ENCODE data around the gene PLAC1. TPM values are rescaled to one million over a fixed set of nuclear protein-coding genes. Genes with fewer than 3 reads are reported as not detected.

PLAC1 gene
- total and polyA plus RNA-seq, 2 experiments from 2014 or later: 0.50 to 0.83 TPM

DNA sequence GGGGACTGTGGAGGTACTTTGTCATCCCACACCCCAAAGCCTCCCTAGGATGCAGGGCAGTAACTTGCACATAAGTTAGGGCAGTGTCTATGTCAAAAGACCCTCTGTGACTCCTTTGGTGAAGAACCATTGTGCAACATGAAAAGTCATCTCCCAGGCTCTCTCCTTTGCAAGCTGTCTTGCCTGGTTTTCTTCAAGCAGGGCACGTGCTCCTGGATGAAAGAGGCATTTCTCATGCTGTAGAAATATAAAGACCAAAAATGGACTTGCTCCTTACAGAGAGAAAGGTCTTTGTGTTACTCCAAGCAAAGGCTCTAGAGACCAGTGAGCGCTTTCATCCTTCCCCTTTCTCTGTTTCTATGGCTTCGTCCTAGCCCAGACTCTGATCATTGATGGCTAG, 44.9 kb downstream of the PLAC1 start (continued):
- TF ChIP-seq, protein P1, sequence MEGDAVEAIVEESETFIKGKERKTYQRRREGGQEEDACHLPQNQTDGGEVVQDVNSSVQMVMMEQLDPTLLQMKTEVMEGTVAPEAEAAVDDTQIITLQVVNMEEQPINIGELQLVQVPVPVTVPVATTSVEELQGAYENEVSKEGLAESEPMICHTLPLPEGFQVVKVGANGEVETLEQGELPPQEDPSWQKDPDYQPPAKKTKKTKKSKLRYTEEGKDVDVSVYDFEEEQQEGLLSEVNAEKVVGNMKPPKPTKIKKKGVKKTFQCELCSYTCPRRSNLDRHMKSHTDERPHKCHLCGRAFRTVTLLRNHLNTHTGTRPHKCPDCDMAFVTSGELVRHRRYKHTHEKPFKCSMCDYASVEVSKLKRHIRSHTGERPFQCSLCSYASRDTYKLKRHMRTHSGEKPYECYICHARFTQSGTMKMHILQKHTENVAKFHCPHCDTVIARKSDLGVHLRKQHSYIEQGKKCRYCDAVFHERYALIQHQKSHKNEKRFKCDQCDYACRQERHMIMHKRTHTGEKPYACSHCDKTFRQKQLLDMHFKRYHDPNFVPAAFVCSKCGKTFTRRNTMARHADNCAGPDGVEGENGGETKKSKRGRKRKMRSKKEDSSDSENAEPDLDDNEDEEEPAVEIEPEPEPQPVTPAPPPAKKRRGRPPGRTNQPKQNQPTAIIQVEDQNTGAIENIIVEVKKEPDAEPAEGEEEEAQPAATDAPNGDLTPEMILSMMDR (conservative IDR thresholded peaks at IDR 0.05; ENCODE audit: low read depth in 2 of 2): no peak
- no peak for TF ChIP-seq EZH2phosphoT487 (IDR thresholded peaks at IDR 0.05; ENCODE audit: unreplicated experiment)

DNA sequence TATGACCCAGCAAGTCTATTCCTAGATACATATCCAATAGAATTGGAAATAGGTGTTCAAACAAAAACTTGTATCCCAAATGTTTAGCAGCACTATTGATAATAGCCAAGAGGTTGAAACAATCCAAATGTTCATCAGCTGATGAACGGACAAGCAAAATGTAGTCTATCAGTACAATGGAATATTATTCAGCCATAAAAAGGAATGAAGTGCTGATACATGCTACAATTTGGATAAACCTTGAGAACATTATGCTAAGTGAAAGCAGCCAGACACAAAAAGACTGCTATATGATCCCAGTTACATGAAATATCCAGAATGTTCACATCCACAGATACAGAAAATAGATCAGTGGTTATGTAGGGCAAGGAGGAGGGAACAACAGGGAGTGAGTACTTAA, 50.1 kb downstream of the PLAC1 start:
- no peak for ATAC-seq
- no peak overlapping the region for H2AFZ ChIP-seq
- H3K9me3 Mint-ChIP-seq: no peaks in the 10 kb centered on the region

GRCh38 chrX:134607523-134607922, 50.7 kb downstream of the PLAC1 start:
- Histone ChIP-seq H3K79me2 (replicated peaks; ENCODE audit: insufficient read depth) (no peaks in the 10 kb centered on the region), H3K27me3 (ENCODE audit: insufficient read depth) (no peaks in the 10 kb centered on the region), H3K36me3 (ENCODE audit: insufficient read depth) (no peaks in the 10 kb centered on the region), H3K4me2 (no peak overlapping the region), H2AFZ (no peak overlapping the region), H3K27ac (ENCODE audit: low read depth) (no peak overlapping the region), H3K4me3 (no peak overlapping the region), H4K20me1 (replicated peaks; ENCODE audit: insufficient read depth) (no peaks in the 10 kb centered on the region), H3K4me1 (ENCODE audit: insufficient read depth) (no peaks in the 10 kb centered on the region; the same call in 1 of the 2 replicates), H3F3A (replicated peaks; ENCODE audit: low read depth) (no peaks in the 10 kb centered on the region), H3K9me2 (ENCODE audit: insufficient read depth) (no peaks in the 10 kb centered on the region)
- Mint-ChIP-seq H3K36me3 (ENCODE audit: low read depth) (0 out of 3 replicates have a peak, but pooled peaks cover 4% of the 10 kb centered on the region), H3K27me3 (ENCODE audit: insufficient read depth, low read depth, poor library complexity) (peaks cover 2% of the 10 kb centered on the region), H3K4me3 (no peak overlapping the region), H3K9me3 (peaks cover 4% of the 10 kb centered on the region; the same call in 2 of the 3 replicates), H3K27ac (no peak overlapping the region), H3K4me1 (peaks cover 10% of the 10 kb centered on the region)
- no peak for DNase-seq (ENCODE audit: low spot score)
- no peak for ATAC-seq
- TF ChIP-seq STAT1 (IDR thresholded peaks at IDR 0.05; ENCODE audit: unreplicated experiment) (no peak), CREB1 (CRISPR knock-in tag; IDR thresholded peaks at IDR 0.05; ENCODE audit: low read depth) (no peak), EZH2phosphoT487 (IDR thresholded peaks at IDR 0.05; ENCODE audit: unreplicated experiment) (no peak), JUNB (IDR thresholded peaks at IDR 0.05; ENCODE audit: unreplicated experiment) (no peak), EZH2 (IDR thresholded peaks at IDR 0.05; ENCODE audit: low read depth, unreplicated experiment) (no peak), ZNF331 (CRISPR knock-in tag; IDR thresholded peaks at IDR 0.05; ENCODE audit: low read depth) (no peak), ZNF462 (CRISPR knock-in tag; IDR thresholded peaks at IDR 0.05) (no peak)

More for the DNA sequence above, 50.1 kb downstream of the PLAC1 start:
- H3K4me3 Mint-ChIP-seq: no peak overlapping the region
- Histone ChIP-seq H3K27me3 (ENCODE audit: insufficient read depth) (no peaks in the 10 kb centered on the region), H3K4me1 (ENCODE audit: insufficient read depth) (no peaks in the 10 kb centered on the region; the same call in 1 of the 2 replicates), H3K36me3 (ENCODE audit: insufficient read depth) (no peaks in the 10 kb centered on the region), H3F3A (replicated peaks; ENCODE audit: low read depth) (no peaks in the 10 kb centered on the region), H4K20me1 (replicated peaks; ENCODE audit: insufficient read depth) (no peaks in the 10 kb centered on the region), H3K4me2 (no peak overlapping the region), H3K4me3 (no peak overlapping the region), H3K9me2 (ENCODE audit: insufficient read depth) (no peaks in the 10 kb centered on the region), H3K79me2 (replicated peaks; ENCODE audit: insufficient read depth) (no peaks in the 10 kb centered on the region), H3K27ac (ENCODE audit: low read depth) (no peak overlapping the region)
- H3K36me3 Mint-ChIP-seq (ENCODE audit: low read depth): no peaks in the 10 kb centered on the region
- no peak for DNase-seq (ENCODE audit: low spot score)
- no peak overlapping the region for H3K27ac Mint-ChIP-seq
- no peak for TF ChIP-seq STAT1 (IDR thresholded peaks at IDR 0.05; ENCODE audit: unreplicated experiment)
- no peak for TF ChIP-seq ZNF114 (CRISPR knock-in tag; IDR thresholded peaks at IDR 0.05)
- TF ChIP-seq EZH2phosphoT487 (IDR thresholded peaks at IDR 0.05; ENCODE audit: unreplicated experiment): no peak
- TF ChIP-seq ZNF331 (CRISPR knock-in tag; IDR thresholded peaks at IDR 0.05; ENCODE audit: low read depth): no peak
- TF ChIP-seq POLR2AphosphoS5 (IDR thresholded peaks at IDR 0.05; ENCODE audit: low read depth): no peak
- no peak for TF ChIP-seq JUNB (IDR thresholded peaks at IDR 0.05; ENCODE audit: unreplicated experiment)
- peaks cover 10% of the 10 kb centered on the region for H3K4me1 Mint-ChIP-seq
- peaks cover 2% of the 10 kb centered on the region for H3K27me3 Mint-ChIP-seq (ENCODE audit: insufficient read depth, low read depth, poor library complexity)
